Heart left ventricle (tissue), 16 donors: ENCODE data around the gene SNX30. TPM values are rescaled to one million over a fixed set of nuclear protein-coding genes. Genes with fewer than 3 reads are reported as not detected.

ENCODE experiments used
- ATAC-seq, 4 donors: fragments of 200-7000 bp; cut with Tn5 transposase; one replicate each; pipeline ENCODE4 v1.9.1; 2020 to 2022; ENCODE audit warnings: moderate library complexity in 4 of 4, mild to moderate bottlenecking in 3 of 4, moderate number of reproducible peaks in 1 of 4
- DNase-seq, 5 donors: peaks; one replicate each; pipeline ENCODE4 v3.0.0-alpha.2; 2020
- H3K27ac ChIP-seq, 12 donors: fragments of 200-600 bp; sonication (generic) in 4 of 12; one replicate each; pipeline versions ENCODE4 v1.5.0 to v1.8.0; 2016 to 2022; ENCODE audit warnings: mild to moderate bottlenecking in 2 of 12
- H3K27me3 ChIP-seq, 9 donors: fragments of 200-600 bp; sonication (generic) in 2 of 9; one replicate each; pipeline versions ENCODE4 v1.5.1 to v1.8.0; 2016 to 2022; ENCODE audit warnings: mild to moderate bottlenecking in 3 of 9
- H3K36me3 ChIP-seq, 9 donors: fragments of 200-600 bp; sonication (generic) in 2 of 9; one replicate each; pipeline versions ENCODE4 v1.5.0 to v1.8.0; 2018 to 2022; ENCODE audit warnings: mild to moderate bottlenecking in 2 of 9
- H3K4me1 ChIP-seq, 12 donors: fragments of 200-600 bp; sonication (generic) in 4 of 12; one replicate each; pipeline versions ENCODE4 v1.5.0 to v1.8.0; 2016 to 2022; ENCODE audit warnings: mild to moderate bottlenecking in 3 of 12
- H3K4me3 ChIP-seq, 12 donors: fragments of 200-600 bp; sonication (generic) in 4 of 12; one replicate each; pipeline versions ENCODE4 v1.5.0 to v1.8.0; 2017 to 2022; ENCODE audit warnings: mild to moderate bottlenecking in 9 of 12, moderate library complexity in 4 of 12
- H3K9me3 ChIP-seq, 12 donors: fragments of 200-600 bp; sonication (generic) in 4 of 12; one replicate each; pipeline versions ENCODE4 v1.5.0 to v1.8.0; 2016 to 2022; ENCODE audit warnings: mild to moderate bottlenecking in 1 of 12
- CTCF ChIP-seq, 12 donors: fragments of 200-600 bp; sonication (generic) in 4 of 12; IDR thresholded peaks; one replicate each; pipeline versions ENCODE4 v1.5.0 to v1.8.0; 2018 to 2022; ENCODE audit warnings: antibody characterized with exemption in 12 of 12, mild to moderate bottlenecking in 5 of 12
- POLR2A ChIP-seq, 2 donors: fragments of 450-650 bp; IDR thresholded peaks; one replicate each; pipeline ENCODE4 v1.6.1; 2017; ENCODE audit warnings: antibody characterized with exemption in 2 of 2, mild to moderate bottlenecking in 2 of 2, moderate library complexity in 2 of 2
- WGBS, 4 donors: extraction: QIAGEN DNeasy Blood & Tissue Kit in 2 of 4; methylation state at CpG; one replicate each; pipeline versions ENCODE4 v1.1.5 to v1.1.7; 2013 to 2018; 5-methylcytosine and 5-hydroxymethylcytosine counted together
- intact Hi-C, 10 donors: fragments of 100-400 bp; cut with DNase I; formaldehyde crosslinking; loops; one replicate each; pipeline versions ENCODE4 v1.11.1 to v1.14.2; 2022
- polyA plus RNA-seq, 2 donors: library from polyadenylated mRNA; stranded (reverse); fragments of 200-250 nt; gene quantifications; one replicate each; pipeline ENCODE4 v1.2.3, GENCODE V29; 2013
- total RNA-seq, 9 donors: library from RNA; depleted of rRNA in 2 of 9; stranded (reverse); fragments of >200 nt in 2 of 9; fragmentation: NEBNext Ultra II Directional in 3 of 9; extraction: Animal tissue kit (Norgen Biotek cat#: 25700) in 3 of 9; gene quantifications; one replicate each; pipeline versions ENCODE4 v1.1.0 to v1.2.4, GENCODE V29; 2016 to 2023
- donor health status: ischemic (EF 13 %, LVEDD 7.1; RV severe dilation, severe dysfunction).
- donor health status: healthy with polysubstance abuse.
- donor health status: DM: no; HTN: yes; CAD: no.
- donor health status: DM: no; HTN: no; CAD: no.
- donor health status: ischemic (EF 25% LVEDD 6.9; RV normal size, moderate dysfunction).
- donor health status: ischemic (EF 25% LVEDD 5.7; RV mildly dilated, moderate dysfunction).
- donor health status: healthy.
- donor health status: DM: yes; HTN: yes; CAD: no.
- donor health status: ischemic (EF 35%, LVEDD 5.7; RV mildly dilated, moderate dysfunction).
- donor health status: nonischemic (EF 11% LVEDD 7.7; RV severe dilation, severe dysfunction).
- donor health status: DM: yes; HTN: yes; CAD: no.
- donor health status: PGD.
- donor health status: ischemic (EF 29% LVEDD 5.4; RV normal size, mild dysfunction).
- donor health status: nonischemic (EF 23%, LVEDD 6.1; RV moderate dilation, normal function).

The SNX30 gene
- total and polyA plus RNA-seq, 11 donors = 0.95 to 10.3 (median 3.8) TPM

- Histone ChIP-seq H3K9me3 (no peaks in the 10 kb centered on the region), H3K4me3 (no peak overlapping the region), H3K27ac (no peak overlapping the region), H3K27me3 (no peaks in the 10 kb centered on the region), H3K4me1 (peaks cover 0 to 13% (median 0%) of the 10 kb centered on the region in 12 donors), H3K36me3 (no peaks in the 10 kb centered on the region)
- no peak for TF ChIP-seq CTCF (IDR thresholded peaks at IDR 0.05)
- no peak for TF ChIP-seq POLR2A (IDR thresholded peaks at IDR 0.05)
- ATAC-seq = no peak
- intact Hi-C loops = no loop called here
- no peak for DNase-seq
These were observed 27.4 kb downstream of the SNX30 start for GRCh38 chr9:112777914-112778313.

- Histone ChIP-seq H3K9me3 (no peaks in the 10 kb centered on the region), H3K27me3 (no peaks in the 10 kb centered on the region), H3K4me3 (no peak overlapping the region), H3K36me3 (no peaks in the 10 kb centered on the region), H3K27ac (no peak overlapping the region), H3K4me1 (peaks cover 0 to 14% (median 2%) of the 10 kb centered on the region in 12 donors)
- DNase-seq = no peak
- intact Hi-C loops = no loop called here
- 72 to 76% (median 74%) methylated on average over 6 of the region's 6 CpGs for WGBS, 4 donors
- TF ChIP-seq CTCF (IDR thresholded peaks at IDR 0.05) (no peak), POLR2A (IDR thresholded peaks at IDR 0.05) (no peak)
- no peak for ATAC-seq
These were observed 30.0 kb downstream of the SNX30 start for GRCh38 chr9:112780450-112781036.

- WGBS, 4 donors = 94 to 100% (median 99%) methylated on average over 1 of the region's 1 CpG
- H3K4me3 ChIP-seq = no peak overlapping the region
- ATAC-seq (no peak), DNase-seq (no peak)
- peaks cover 0 to 14% (median 3%) of the 10 kb centered on the region in 12 donors for H3K4me1 ChIP-seq
- H3K27ac ChIP-seq = no peak overlapping the region
- intact Hi-C loops = no loop called here
- no peaks in the 10 kb centered on the region for H3K9me3 ChIP-seq
- no peak for TF ChIP-seq POLR2A (IDR thresholded peaks at IDR 0.05)
- no peak for TF ChIP-seq CTCF (IDR thresholded peaks at IDR 0.05)
- no peaks in the 10 kb centered on the region for H3K36me3 ChIP-seq
- no peaks in the 10 kb centered on the region for H3K27me3 ChIP-seq
These were observed 31.7 kb downstream of the SNX30 start for GRCh38 chr9:112782218-112782617.

- no peak overlapping the region for H3K27ac ChIP-seq
- ATAC-seq = peak in 1 of 4 donors; percentile 12
- no peak overlapping the region for H3K4me3 ChIP-seq
- no peaks in the 10 kb centered on the region for H3K9me3 ChIP-seq
- H3K27me3 ChIP-seq = no peaks in the 10 kb centered on the region
- H3K4me1 ChIP-seq = peaks cover 0 to 14% (median 3%) of the 10 kb centered on the region in 12 donors
- 66 to 76% (median 68%) methylated on average over 4 of the region's 4 CpGs for WGBS, 4 donors
- H3K36me3 ChIP-seq = no peaks in the 10 kb centered on the region
- intact Hi-C loops = no loop called here
- TF ChIP-seq CTCF (IDR thresholded peaks at IDR 0.05) (no peak), POLR2A (IDR thresholded peaks at IDR 0.05) (no peak)
- no peak for DNase-seq
These were observed 33.0 kb downstream of the SNX30 start for GRCh38 chr9:112783551-112783954.
